Thyroid gland (tissue), 4 donors: Measurements from ENCODE around the gene BANF2.

Experiments
- CTCF ChIP-seq, 6 experiments: fragments of 200-600 bp in 3 of 6; fragments of 450-650 bp in 3 of 6; sonication (generic) in 3 of 6; IDR thresholded peaks; one replicate each; pipeline ENCODE4 v1.5.1; 2016 to 2019; ENCODE audit warnings: antibody characterized with exemption in 6 of 6, mild to moderate bottlenecking in 2 of 6, inconsistent platforms in 1 of 6, moderate library complexity in 1 of 6
- POLR2A ChIP-seq, 2 donors: fragments of 450-650 bp; IDR thresholded peaks; one replicate each; pipeline ENCODE4 v1.6.1; 2017; ENCODE audit warnings: antibody characterized with exemption in 2 of 2, mild to moderate bottlenecking in 2 of 2, moderate library complexity in 1 of 2

GRCh38 chr20:17662333-17663039 lies 37.3 kb upstream of the BANF2 start:
- TF ChIP-seq CTCF (IDR thresholded peaks at IDR 0.05), result no peak
- TF ChIP-seq POLR2A (IDR thresholded peaks at IDR 0.05), result no peak
